Measurements from ENCODE around the gene HSD11B1. TPM values are rescaled to one million over a fixed set of nuclear protein-coding genes. Genes with fewer than 3 reads are reported as not detected.

The HSD11B1 gene
- total RNA-seq, 2 experiments from 2014 or later = 0.33 TPM; not detected in 1

GRCh38 chr1:209702832-209703231 is 1.8 kb upstream of the HSD11B1 start:
- Histone ChIP-seq H3K4me3 (ENCODE audit: low read length) (no peak overlapping the region), H3K4me1 (ENCODE audit: insufficient read depth, low read length) (no peaks in the 10 kb centered on the region), H3K27me3 (ENCODE audit: control insufficient read depth in 1 of 2, insufficient read depth in 2 of 2, low read length in 2 of 2) (no peaks in the 10 kb centered on the region), H3K36me3 (ENCODE audit: insufficient read depth, low read length) (no peaks in the 10 kb centered on the region), H3K9me3 (ENCODE audit: control insufficient read depth in 1 of 2, insufficient read depth in 1 of 2, low read length in 2 of 2) (no peaks in the 10 kb centered on the region), H3K27ac (ENCODE audit: low read depth in 1 of 2, low read length in 2 of 2) (no peak overlapping the region)
- Mint-ChIP-seq H3K4me1 (ENCODE audit: low read depth) (no peaks in the 10 kb centered on the region), H3K4me3 (no peak overlapping the region), H3K27ac (no peak overlapping the region), H3K27me3 (no peaks in the 10 kb centered on the region), H3K9me3 (no peaks in the 10 kb centered on the region), H3K36me3 (ENCODE audit: low read depth) (no peaks in the 10 kb centered on the region)
- POLR2A ChIA-PET = no interaction called here
- no peak for DNase-seq
- ATAC-seq (ENCODE audit: poor library complexity) = no peak
- no peak for TF ChIP-seq CTCF (IDR thresholded peaks at IDR 0.05)
- CTCF ChIA-PET = no interaction called here
- intact Hi-C loops (cut with DNase I, micrococcal nuclease) = no loop called here

- no peaks in the 10 kb centered on the region for H3K27me3 Mint-ChIP-seq
These were observed 677 bp upstream of the HSD11B1 start for GRCh38 chr1:209703834-209704504.

GRCh38 chr1:209705033-209705598 is 470 bp downstream of the HSD11B1 start:
- H3K4me1 Mint-ChIP-seq (ENCODE audit: low read depth) = peaks cover 10% of the 10 kb centered on the region
- Histone ChIP-seq H3K36me3 (ENCODE audit: insufficient read depth, low read length) (no peaks in the 10 kb centered on the region), H3K4me3 (ENCODE audit: low read length) (no peak overlapping the region), H3K27ac (ENCODE audit: low read depth in 1 of 2, low read length in 2 of 2) (no peak overlapping the region), H3K27me3 (ENCODE audit: control insufficient read depth in 1 of 2, insufficient read depth in 2 of 2, low read length in 2 of 2) (no peaks in the 10 kb centered on the region), H3K9me3 (ENCODE audit: control insufficient read depth in 1 of 2, insufficient read depth in 1 of 2, low read length in 2 of 2) (no peaks in the 10 kb centered on the region), H3K4me1 (ENCODE audit: insufficient read depth, low read length) (no peaks in the 10 kb centered on the region)
- ChIA-PET POLR2A (no interaction called here), CTCF (no interaction called here)
- intact Hi-C loops (cut with DNase I, micrococcal nuclease) = no loop called here
- H3K9me3 Mint-ChIP-seq = no peaks in the 10 kb centered on the region
- H3K36me3 Mint-ChIP-seq (ENCODE audit: low read depth) = no peaks in the 10 kb centered on the region
- no peak overlapping the region for H3K27ac Mint-ChIP-seq
- no peak for DNase-seq
- no peaks in the 10 kb centered on the region for H3K27me3 Mint-ChIP-seq
- no peak overlapping the region for H3K4me3 Mint-ChIP-seq
- no peak for ATAC-seq (ENCODE audit: poor library complexity)
- no peak for TF ChIP-seq CTCF (IDR thresholded peaks at IDR 0.05)

More at GRCh38 chr1:209703834-209704504, 677 bp upstream of the HSD11B1 start:
- no peaks in the 10 kb centered on the region for H3K27me3 ChIP-seq (ENCODE audit: control insufficient read depth in 1 of 2, insufficient read depth in 2 of 2, low read length in 2 of 2)
- ChIA-PET CTCF (no interaction called here), POLR2A (no interaction called here)
- no peaks in the 10 kb centered on the region for H3K36me3 Mint-ChIP-seq (ENCODE audit: low read depth)
- H3K9me3 Mint-ChIP-seq = no peaks in the 10 kb centered on the region
- no peak for TF ChIP-seq CTCF (IDR thresholded peaks at IDR 0.05)
- no peak overlapping the region for H3K27ac ChIP-seq (ENCODE audit: low read depth in 1 of 2, low read length in 2 of 2)
- ATAC-seq (ENCODE audit: poor library complexity) (no peak), DNase-seq (no peak)
- intact Hi-C loops (cut with DNase I, micrococcal nuclease) = no loop called here
- no peak overlapping the region for H3K4me3 ChIP-seq (ENCODE audit: low read length)
- no peaks in the 10 kb centered on the region for H3K4me1 Mint-ChIP-seq (ENCODE audit: low read depth)
- no peaks in the 10 kb centered on the region for H3K36me3 ChIP-seq (ENCODE audit: insufficient read depth, low read length)
- no peaks in the 10 kb centered on the region for H3K4me1 ChIP-seq (ENCODE audit: insufficient read depth, low read length)
- no peaks in the 10 kb centered on the region for H3K9me3 ChIP-seq (ENCODE audit: control insufficient read depth in 1 of 2, insufficient read depth in 1 of 2, low read length in 2 of 2)
- H3K27ac Mint-ChIP-seq = no peak overlapping the region
- H3K4me3 Mint-ChIP-seq = no peak overlapping the region

All from CD4-positive, alpha-beta T cell (primary cell).